Superior temporal gyrus (tissue), 1 donor: ENCODE measurements around the gene MEOX2.

ENCODE experiments used
- DNase-seq: peaks from one replicate; pipeline ENCODE4 v3.0.0-alpha.2; 2016; ENCODE audit errors: extremely low spot score

The MEOX2 gene

DNA sequence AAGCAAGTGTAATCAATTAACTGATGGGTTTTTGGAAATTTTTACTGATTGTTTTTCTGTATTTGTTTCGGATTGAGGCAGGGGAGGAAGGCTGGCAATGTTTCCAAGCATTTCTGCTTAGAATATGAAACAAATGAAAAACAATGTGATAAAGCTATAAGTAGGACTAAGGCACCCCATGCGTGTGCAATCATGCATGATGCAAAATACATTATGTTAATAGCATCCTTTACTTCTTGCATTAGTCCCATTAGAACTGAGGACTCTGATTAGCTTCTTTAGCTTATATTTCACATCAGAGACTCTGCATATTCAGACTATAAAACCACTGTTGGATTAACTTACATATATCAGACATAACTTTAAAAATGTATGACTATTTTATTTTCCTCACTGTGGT is 76.0 kb downstream of the MEOX2 start:
- DNase-seq: no peak

DNA sequence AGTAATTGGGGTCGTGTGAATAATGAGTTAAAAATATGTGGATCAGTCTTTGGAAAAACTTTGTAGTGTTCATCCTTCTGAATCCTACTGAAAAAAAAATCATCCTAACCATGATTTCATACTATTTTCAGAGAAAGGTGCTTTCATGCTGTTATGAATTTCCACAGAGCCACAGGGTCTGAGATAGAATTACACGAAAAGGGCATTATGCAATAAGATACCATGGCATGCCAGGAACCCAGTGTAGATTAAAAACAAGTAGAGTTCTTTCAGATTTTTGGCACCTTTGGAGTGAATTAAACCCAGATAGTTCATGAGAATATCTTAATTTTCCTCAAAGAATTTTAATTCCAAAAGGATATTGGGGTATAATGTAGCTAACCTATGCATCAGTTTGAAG is 77.2 kb downstream of the MEOX2 start:
- no peak for DNase-seq

DNA sequence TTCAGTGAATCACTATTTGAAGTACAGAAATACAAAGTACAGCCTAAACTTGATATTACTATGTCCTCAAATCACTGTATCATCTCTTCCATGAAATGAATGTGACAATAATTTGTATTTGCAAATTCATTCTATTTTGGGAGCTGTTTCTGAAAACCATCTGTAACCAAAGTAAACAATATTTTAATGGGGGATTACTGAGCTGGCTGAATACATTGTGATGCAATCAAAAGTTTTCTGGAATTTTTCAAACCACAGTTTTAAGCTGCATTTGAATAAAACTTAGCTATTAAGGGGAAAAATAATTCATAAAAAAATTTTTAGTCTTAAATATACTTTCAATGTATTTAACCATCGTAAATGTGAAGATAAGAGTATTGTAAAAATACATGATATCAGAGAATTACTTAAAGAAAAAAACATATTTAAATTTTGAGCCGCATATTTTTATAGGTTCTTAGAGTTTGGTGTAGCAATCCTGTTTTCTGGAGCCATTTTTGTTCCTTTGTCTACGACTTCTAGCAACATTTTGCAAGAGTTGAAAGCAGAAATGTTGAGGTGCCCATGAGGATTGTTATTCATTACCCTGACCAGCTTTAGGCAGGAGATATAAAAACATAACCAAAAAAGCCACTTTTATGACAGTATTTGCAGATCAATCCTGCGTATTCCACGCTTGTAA is 78.8 kb downstream of the MEOX2 start:
- no peak for DNase-seq

DNA sequence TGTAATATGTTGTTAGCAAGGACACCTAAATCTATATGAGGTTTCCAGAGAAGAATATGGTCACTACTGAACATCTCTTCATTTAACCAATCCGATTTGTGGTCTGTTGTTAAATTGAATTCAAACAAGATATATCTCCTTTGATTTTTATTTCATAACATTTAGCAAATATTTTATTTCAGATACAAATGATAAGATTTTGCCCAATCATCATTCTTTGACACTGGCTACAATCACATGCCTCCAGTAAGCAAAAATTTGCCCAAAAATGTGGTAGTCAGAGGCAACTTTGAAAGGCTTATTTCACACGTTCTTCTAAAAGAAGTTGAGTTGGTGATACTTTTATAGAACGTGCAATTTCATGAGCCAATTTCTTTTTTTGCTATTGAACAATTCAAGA is 79.9 kb downstream of the MEOX2 start:
- DNase-seq: no peak

DNA sequence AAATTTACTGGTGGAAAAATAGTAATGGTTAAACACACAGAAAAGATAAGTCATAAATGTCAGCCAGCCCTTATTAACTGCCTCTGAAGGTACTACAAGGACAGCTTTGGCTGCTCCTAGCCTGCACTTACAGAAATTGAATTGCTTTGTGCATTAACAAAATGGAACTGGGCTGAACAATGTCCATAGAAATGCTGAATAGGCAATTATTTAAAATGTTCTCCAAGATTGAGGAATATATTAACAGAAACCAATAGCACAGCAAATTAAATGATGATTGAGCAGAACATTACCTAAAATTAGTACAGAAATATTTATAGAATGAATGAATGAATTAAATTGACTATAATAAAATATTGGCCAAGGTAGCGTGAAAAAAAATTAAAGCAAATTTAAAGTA is 82.3 kb downstream of the MEOX2 start:
- DNase-seq: no peak

DNA sequence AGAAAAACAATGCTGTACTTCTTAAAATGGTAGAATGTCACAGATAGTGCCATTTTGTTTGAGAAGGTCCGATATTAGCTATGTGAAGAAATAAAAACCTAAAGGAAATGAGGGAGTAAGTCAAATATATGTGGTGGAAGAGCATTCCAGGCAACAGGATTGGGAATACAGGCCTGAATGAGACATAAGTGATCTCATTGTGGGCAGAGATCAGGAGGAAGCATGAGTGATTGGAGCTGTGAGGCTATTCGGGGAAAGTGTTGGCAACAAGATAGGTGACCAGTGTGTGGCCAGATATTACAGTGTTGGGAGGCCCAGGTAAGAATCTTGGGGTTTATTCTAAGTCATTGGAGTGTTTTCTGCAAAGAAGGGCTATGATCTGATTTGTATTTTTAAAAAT is 83.4 kb downstream of the MEOX2 start:
- DNase-seq: no peak

DNA sequence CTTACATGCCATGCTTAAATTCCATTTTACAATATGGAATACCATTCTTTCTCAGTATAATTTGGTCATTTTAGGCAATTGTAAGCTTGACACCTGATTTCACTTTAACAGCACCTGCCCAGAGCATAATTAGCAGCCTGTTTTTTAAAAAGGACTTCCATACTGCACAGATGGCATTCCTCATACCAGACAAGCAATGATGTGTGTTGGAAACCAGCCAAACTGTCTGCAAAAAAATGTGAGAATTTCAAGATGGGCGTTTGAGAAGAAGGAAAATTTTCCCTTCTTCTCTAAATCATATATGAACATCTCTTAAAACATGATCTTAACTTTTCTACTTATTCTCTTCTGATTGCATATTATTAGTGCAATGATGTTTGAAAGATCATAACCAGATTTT is 84.2 kb downstream of the MEOX2 start:
- no peak for DNase-seq

DNA sequence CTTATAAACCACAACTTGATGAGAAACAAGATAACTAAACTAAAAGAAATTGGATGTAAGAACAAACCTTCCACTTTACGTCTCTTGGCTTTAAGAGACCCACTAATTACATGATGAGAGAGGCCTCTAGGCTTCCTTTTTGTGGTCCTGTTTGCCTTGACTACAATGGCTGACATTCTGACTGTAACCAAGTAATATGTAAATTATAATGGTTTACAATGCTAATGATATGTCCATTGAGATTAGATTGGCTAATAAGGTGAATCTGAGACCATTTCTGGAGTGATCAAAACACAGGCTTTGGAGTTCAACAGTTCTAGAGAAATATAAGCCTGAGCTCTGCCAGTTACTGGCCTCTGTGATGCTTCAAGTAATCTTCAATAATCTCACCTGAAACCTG is 85.3 kb downstream of the MEOX2 start:
- DNase-seq: no peak

DNA sequence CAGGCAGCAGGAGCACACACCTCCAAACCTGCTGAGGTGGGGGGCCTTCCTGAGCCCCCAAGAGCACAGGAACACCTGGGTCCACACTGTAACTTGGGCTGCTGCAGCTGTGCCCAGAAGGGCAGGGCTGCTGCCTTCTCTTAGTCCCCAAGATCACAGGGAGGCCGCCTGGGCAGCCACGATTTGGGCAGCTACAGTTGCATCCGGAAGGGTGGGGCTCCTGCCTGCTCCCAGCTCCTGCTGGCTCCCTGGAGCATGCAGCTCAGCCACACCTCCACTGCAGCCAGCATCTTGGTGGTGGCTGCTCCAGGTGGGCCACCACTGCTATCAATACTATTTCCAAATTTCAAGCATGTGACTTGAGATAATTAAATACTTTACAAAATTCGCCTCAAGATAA is 86.2 kb downstream of the MEOX2 start:
- DNase-seq: no peak

DNA sequence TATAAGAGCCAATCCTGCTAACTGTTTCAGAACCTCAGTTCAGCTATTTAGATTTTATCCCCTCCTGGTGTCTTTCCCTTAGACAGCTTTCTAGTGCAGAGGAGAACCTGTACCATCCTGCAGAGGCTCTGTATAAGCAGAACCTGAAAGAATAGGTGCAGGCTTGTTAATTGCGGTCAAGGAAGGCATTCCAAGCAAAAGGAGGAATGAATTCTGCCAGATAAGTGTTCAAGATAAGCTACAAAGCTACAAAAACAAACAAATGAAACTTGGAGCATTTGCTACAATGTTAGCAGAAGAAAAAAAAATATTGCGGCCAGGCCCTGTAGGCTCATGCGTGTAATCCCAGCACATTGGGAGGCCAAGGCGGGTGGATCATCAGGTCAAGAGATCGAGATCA is 92.0 kb downstream of the MEOX2 start:
- DNase-seq: no peak

DNA sequence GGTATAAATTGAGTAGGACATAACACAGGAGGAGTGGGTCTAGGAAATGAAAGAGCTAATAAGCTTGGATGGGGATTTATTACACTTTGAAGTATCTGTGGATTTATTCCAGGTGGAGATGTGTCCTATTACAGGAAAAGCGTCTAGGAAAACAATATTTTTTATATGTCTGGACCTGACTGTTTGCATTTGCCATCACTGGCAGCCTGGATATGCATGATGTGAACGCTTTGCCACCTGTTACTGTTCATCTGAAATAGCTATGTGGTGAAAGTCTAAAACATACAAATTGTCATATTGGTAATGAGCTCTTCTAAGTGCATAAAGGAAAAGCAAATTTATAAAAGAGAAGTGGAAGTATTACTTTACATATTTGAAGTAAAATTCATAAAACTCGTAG is 93.1 kb downstream of the MEOX2 start:
- no peak for DNase-seq

DNA sequence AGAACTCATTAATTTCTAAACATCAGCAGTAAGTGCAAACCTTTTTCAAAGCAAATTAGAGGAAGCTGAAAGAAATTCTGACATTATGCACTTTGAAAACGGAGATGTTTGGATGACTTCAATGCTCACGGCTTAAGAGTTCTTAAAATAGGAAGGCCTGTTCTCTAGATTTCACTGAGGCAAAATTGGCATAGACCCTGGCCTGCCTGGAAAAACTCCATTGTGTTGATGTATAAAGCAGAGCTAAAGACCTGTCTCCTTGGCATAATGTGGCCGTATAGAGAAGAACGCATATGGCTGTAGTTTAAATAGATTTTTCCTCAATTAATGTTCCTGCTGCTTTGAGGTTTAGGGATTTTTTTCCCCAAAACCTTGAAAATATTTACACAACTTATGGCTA is 100.2 kb downstream of the MEOX2 start:
- no peak for DNase-seq

DNA sequence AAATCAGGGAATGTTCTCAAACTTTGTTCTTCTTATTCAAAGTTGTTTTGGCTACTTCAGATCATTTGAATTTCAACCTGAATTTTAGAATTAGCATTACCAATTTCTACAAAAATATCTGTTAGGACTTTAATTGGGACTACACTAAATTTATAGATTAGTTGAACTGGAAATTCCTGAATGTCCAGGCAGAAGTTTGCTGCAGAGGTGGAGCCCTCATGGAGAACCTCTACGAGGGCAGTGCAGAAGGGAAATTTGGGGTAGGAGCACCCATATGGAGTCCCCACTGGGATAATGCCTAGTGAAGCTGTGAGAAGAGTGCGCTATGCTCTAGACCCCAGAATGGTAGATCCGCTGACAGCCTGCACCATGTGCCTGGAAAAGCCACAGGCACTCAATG is 101.9 kb downstream of the MEOX2 start:
- DNase-seq: no peak

DNA sequence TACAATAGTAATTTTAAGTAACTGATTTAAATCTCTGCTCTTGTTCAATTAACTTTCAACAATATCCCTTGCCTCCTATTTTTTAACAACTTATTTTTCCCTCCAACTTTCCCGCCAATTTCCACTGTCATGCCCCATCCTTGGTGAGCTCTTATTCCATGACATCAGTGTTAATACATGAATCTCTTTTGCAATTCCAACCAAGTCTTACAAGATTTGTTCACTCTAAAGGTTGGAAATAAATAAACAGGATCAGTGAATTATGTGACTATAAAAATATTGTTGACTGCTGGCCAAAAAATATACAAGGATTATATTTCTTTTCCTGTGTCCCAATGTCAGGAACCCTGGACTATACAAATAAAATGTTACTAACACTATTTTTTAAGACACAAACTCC is 103.7 kb downstream of the MEOX2 start:
- DNase-seq: no peak

DNA sequence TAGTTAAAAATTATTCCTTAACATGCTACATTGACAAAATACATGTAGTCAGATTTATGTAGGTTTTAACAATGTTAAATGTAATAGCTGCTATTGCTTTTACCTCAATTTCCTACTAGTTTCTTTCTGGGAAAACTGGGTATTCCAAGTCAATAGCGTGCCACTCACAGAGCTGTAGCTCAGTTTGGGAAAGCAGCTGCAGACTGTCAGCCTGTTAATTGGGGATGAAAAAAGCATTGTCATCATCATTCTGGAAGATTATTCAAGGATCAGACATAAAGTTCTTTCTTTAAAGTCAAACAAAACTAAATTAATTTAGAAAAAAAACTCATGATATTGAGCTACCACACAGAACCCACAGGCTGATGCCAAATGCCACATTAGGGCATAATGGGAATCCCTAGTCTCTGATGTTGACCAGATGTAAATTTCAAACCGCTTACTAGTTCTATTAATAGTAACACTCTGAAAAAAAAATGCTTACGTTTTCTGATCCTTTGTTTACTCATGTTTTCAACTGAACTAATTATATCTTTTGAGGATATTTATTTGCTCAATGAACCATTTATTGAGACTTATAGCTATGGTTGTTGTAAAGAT is 105.0 kb downstream of the MEOX2 start:
- no peak for DNase-seq

DNA sequence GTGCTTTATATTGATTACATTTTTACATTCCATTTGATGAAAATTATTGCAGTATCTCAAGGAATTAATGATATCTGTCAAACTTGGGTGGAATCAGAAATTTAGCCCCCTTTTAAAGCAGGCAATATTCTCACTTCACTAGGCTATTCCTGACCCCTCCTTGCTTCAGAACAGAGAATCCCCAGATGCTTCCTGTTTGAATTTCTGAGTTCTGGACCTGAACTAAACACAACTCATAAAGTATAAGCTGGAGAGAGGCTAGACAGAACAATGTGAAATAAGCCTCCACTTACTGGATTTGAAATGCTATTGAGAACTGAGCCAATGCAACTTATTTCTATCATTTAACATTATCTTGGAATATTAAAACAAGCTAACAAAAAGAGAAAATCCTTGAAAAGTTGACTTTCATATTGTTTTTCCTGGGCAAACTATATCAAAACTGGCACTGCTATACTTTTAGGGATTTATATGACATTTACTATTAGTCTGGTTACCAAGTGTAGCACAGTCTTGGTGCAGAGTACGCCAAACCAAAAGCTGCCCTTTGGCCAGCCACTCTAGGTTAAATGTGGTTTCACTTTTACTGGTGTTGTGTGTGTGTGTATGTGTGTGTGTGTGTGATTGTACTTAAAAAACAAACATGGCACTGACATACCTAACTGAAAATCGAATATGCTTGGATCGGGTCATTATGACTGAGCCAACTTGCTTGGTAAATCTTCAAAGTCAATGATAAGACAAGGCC is 105.7 kb downstream of the MEOX2 start:
- no peak for DNase-seq

DNA sequence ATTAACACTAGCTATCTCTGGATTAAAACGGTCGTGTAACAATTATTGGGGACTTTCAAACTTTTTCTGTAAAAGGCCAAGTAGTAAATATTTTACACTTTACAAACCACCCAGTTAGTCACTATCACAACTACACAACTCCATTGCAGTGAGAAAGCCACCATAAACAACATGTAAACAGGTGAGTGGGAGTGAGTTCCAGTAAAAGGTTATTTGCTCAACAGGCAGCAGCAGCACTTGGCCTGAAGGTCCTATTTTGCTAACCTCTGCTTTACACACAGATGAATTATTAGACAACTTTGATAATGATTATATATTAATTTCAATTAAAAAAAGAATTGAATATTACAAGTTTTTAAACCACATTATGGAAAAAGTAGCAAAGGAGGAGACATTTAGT is 108.9 kb downstream of the MEOX2 start:
- DNase-seq: no peak

DNA sequence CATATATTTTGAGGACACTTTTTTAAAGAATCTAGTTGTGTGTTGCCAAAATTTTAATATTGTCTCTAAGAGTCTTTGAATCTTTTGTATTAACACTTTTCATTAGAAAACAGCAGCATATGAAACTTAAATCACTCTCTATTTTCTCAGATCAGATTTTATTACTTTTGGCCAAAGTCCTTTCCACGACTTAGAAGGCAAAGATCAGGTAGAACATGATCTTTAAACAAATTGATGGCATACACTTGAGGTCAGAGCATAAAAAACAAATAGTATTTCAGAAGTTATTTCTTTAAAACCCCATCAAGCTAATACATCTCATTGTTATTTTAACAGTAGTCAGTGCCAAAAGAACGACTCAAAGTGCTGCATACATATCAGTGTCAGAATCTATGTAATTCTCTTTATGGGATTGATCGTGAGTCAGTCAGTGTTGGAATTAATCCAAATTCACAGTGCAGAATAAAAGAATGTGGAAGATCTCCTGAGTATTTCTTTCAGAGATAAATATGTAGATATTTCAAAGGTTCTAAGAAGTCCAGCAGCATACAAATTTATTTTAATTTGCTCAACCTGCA is 115.1 kb downstream of the MEOX2 start:
- no peak for DNase-seq

DNA sequence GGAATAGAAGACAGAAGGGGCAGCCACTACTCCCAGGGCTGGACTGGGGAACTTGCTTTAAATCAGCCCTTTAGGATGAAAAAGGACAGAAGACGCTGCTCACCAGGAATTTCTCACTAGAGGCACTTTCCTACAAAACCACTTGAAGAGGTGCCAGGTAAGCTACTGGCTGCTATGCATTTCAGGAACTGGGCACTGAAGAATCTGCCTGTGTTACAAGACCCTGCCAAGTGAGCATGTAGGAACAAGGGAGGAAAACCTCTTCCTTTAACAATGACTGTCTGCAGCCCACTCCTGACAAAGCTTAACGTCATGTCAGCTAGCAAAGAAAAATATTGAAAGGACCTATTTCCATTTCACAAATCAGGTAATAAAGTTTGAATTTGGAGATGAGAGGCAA is 118.8 kb downstream of the MEOX2 start:
- DNase-seq: no peak

DNA sequence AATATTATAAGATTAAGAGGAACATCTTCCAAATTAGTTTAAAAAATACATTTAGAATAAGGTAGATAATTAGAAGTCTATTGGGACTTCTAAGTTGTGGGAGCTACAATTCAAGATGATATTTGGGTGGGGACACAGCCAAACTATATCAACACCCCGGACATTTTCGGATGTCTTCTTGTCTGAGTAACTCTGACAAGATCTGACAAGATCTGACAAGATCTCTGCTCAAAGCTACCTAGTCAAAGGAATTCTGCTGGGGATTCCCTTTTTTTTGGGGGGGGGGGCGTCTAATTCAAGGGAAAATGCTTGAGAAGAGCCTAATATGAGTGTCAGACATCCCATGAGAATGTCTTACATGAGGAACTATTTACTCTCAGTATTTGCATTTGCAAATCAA is 119.4 kb downstream of the MEOX2 start:
- DNase-seq: no peak

DNA sequence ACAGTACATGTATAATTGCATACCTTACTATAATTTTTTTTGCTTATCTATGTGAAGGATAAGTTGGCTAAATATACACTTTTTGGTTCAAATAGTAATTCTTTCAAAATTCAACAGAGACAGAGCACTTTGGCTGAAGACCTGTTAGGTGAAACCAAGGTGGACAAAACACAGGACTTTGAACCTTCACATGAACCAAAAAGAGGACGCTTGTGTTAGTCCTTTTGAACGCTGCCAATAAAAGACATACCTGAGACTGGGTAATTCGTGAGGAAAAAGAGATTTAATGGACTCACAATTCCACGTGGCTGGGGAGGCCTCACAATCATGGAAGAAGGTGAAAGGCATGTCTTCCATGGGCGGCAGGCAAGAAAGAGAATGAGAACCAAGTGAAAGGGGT is 120.0 kb downstream of the MEOX2 start:
- DNase-seq: no peak

DNA sequence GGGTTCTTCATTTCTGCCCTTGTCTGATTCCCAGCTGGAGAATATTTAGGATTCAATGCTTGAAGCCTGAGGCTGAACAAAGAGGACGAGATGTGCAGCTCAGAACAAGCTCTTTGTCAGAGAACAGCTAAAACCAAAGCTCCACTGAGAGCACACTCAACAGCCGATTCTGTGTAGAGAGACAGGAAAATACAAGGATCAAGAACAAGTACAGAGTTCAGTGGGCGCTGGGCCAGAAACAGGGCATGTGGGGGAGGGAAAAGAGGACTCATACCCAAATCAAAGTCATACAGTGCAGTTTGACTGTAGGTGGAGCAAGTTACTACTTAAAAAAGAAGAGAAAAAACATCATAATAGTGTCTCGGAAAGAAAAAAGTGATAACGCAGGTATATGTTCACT is 124.6 kb downstream of the MEOX2 start, which contains the start of gene AGMO:
TSS of gene AGMO (minus strand) at position 181 of the 400 bp plus-strand sequence.
- DNase-seq: peak; percentile 88
